GM12878 (cell line): ENCODE data around the gene SLC25A44. TPM values are rescaled to one million over a fixed set of nuclear protein-coding genes. Genes with fewer than 3 reads are reported as not detected.

Experiments
- ATAC-seq: fragments of 200-7000 bp; cut with Tn5 transposase; 3 replicates; pipeline ENCODE4 v1.9.1; 2020; ENCODE audit warnings: mild to moderate bottlenecking, moderate library complexity
- BruUV-seq: library from RNA; stranded (reverse); fragments of 400-500 nt; replicated peaks from 2 replicates; lab custom pipeline; 2021; lab: Mats Ljungman, UMichigan
- CTCF ChIA-PET: fragments of 300-600 bp; sonication (Branson Sonifier 250); formaldehyde crosslinking; extraction: SDS; loops from one replicate; lab custom pipeline; 2021; ENCODE audit warnings: inconsistent platforms; lab: Yijun Ruan, JAX
- POLR2A ChIA-PET: fragments of 350-600 bp; formaldehyde crosslinking; extraction: SDS; loops from one replicate; lab custom pipeline; 2021; ENCODE audit warnings: inconsistent platforms; lab: Charles Lee
- RAD21 ChIA-PET: fragments of 300-600 bp; sonication (Branson Sonifier 250); formaldehyde crosslinking; loops from one replicate; lab custom pipeline; 2023; ENCODE audit warnings: antibody characterized with exemption; ENCODE audit not compliant: unreplicated experiment; lab: Charles Lee
- SMC1A ChIA-PET: fragments of 300-600 bp; sonication (Branson Sonifier 250); formaldehyde crosslinking; loops from one replicate; lab custom pipeline; 2023; ENCODE audit not compliant: unreplicated experiment, uncharacterized antibody; lab: Charles Lee
- DNase-seq: peaks from one replicate; pipeline ENCODE4 v3.0.0-alpha.2; 2011; ENCODE audit warnings: low read depth, low spot score
- FAIRE-seq: peaks from 3 replicates; lab custom pipeline; 2011; peaks lifted over from hg19 to GRCh38; lab: Jason Lieb, UNC
- H2AFZ ChIP-seq: 2 replicates; pipeline ENCODE4 v1.6.0; 2011; ENCODE audit warnings: low read depth, low read length, control low read depth; ENCODE audit not compliant: control insufficient read depth
- H3K27ac ChIP-seq: 2 replicates; pipeline ENCODE4 v1.5.1; 2011; ENCODE audit warnings: control low read depth; ENCODE audit not compliant: control insufficient read depth, insufficient read depth
- H3K27me3 ChIP-seq, 2 experiments: replicated peaks in 1 of 2; 2 replicates each; pipeline versions ENCODE4 v1.6.0 to v1.6.1; 2011; ENCODE audit warnings: low read length in 1 of 2; ENCODE audit not compliant: control insufficient read depth in 2 of 2, insufficient read depth in 2 of 2
- H3K36me3 ChIP-seq, 2 experiments: 2 replicates each; pipeline ENCODE4 v1.5.1; 2011; ENCODE audit warnings: low read length in 1 of 2; ENCODE audit not compliant: control insufficient read depth in 2 of 2, insufficient read depth in 2 of 2
- H3K4me1 ChIP-seq: 2 replicates; pipeline ENCODE4 v1.6.1; 2011; ENCODE audit warnings: mild to moderate bottlenecking, low read length, moderate library complexity, mixed read lengths; ENCODE audit not compliant: control insufficient read depth, insufficient read depth
- H3K4me2 ChIP-seq: 2 replicates; pipeline ENCODE4 v1.6.0; 2011; ENCODE audit warnings: control low read depth; ENCODE audit not compliant: control insufficient read depth, insufficient read depth
- H3K4me3 ChIP-seq: fragments of 200-600 bp; sonication (generic); 2 replicates; pipeline ENCODE4 v1.5.1; 2016
- H3K79me2 ChIP-seq: 2 replicates; pipeline ENCODE4 v1.6.0; 2011; ENCODE audit warnings: low read length; ENCODE audit not compliant: control insufficient read depth, insufficient read depth
- H3K9ac ChIP-seq: 2 replicates; pipeline ENCODE4 v1.8.0; 2011; ENCODE audit warnings: low read length, control low read depth, mixed read lengths; ENCODE audit not compliant: control insufficient read depth, insufficient read depth
- H3K9me3 ChIP-seq: replicated peaks from 3 replicates; pipeline ENCODE4 v1.5.1; 2011; ENCODE audit warnings: mild to moderate bottlenecking, low read length; ENCODE audit not compliant: control insufficient read depth, insufficient read depth
- H4K20me1 ChIP-seq: 2 replicates; pipeline ENCODE4 v1.6.0; 2011; ENCODE audit not compliant: control insufficient read depth, insufficient read depth
- CUX1 ChIP-seq: IDR thresholded peaks from 2 replicates; pipeline ENCODE4 v1.6.1; 2012; ENCODE audit warnings: improper control_type of control experiment, low read depth, low read length; ENCODE audit not compliant: insufficient replicate concordance
- EED ChIP-seq: sonication (generic); IDR thresholded peaks from 2 replicates; pipeline ENCODE4 v1.6.1; 2016; ENCODE audit warnings: antibody characterized with exemption, low read depth
- EGR1 ChIP-seq, 2 experiments: IDR thresholded peaks; 1 replicate in 1 of 2; 2 replicates in 1 of 2; pipeline ENCODE4 v1.6.1; 2011 to 2012; ENCODE audit warnings: low read depth in 2 of 2, low read length in 2 of 2, borderline replicate concordance in 1 of 2, mild to moderate bottlenecking in 1 of 2, moderate library complexity in 1 of 2
- ESRRA ChIP-seq: IDR thresholded peaks from 2 replicates; pipeline ENCODE4 v1.6.1; 2012; ENCODE audit warnings: mild to moderate bottlenecking, low read length, improper control_type of control experiment
- HDAC2 ChIP-seq: fragments of 200-600 bp; sonication (generic); IDR thresholded peaks from 2 replicates; pipeline ENCODE4 v1.6.1; 2017
- MEF2B ChIP-seq: fragments of 450-650 bp; IDR thresholded peaks from 2 replicates; pipeline ENCODE4 v1.6.1; 2018; ENCODE audit warnings: mild to moderate bottlenecking, moderate library complexity; ENCODE audit not compliant: partially characterized antibody, poor library complexity, severe bottlenecking
- NR2C2 ChIP-seq: IDR thresholded peaks from 2 replicates; pipeline ENCODE4 v1.6.1; 2011; ENCODE audit warnings: borderline replicate concordance, low read depth; ENCODE audit not compliant: control insufficient read depth, insufficient read length
- RAD51 ChIP-seq: fragments of 450-650 bp; IDR thresholded peaks from 2 replicates; pipeline ENCODE4 v1.6.1; 2016; ENCODE audit warnings: moderate library complexity, mild to moderate bottlenecking, inconsistent platforms
- TBL1XR1 ChIP-seq: IDR thresholded peaks from 2 replicates; pipeline ENCODE4 v1.6.1; 2012; ENCODE audit warnings: low read depth, low read length, improper control_type of control experiment
- TCF7 ChIP-seq: IDR thresholded peaks from 2 replicates; pipeline ENCODE4 v1.6.1; 2014; ENCODE audit warnings: antibody characterized with exemption, borderline replicate concordance
- ZBTB4 ChIP-seq: fragments of 450-650 bp; formaldehyde crosslinking; IDR thresholded peaks from 2 replicates; pipeline ENCODE4 v1.4.0; 2022; ENCODE audit warnings: mild to moderate bottlenecking, moderate library complexity
- ZNF24 ChIP-seq: fragments of 450-650 bp; IDR thresholded peaks from 2 replicates; pipeline ENCODE4 v1.6.1; 2017; ENCODE audit warnings: antibody characterized with exemption, mild to moderate bottlenecking
- WGBS: methylation state at CpG from one replicate; pipeline ENCODE4 v1.1.6; 2016; ENCODE audit warnings: low lambda C conversion rate; ENCODE audit not compliant: insufficient replicate concordance, insufficient coverage; ENCODE audit errors: missing lambda C conversion rate; 5-methylcytosine and 5-hydroxymethylcytosine counted together
- in situ Hi-C: fragments of 300-500 bp; cut with MboI; formaldehyde crosslinking; loops from 9 replicates; pipeline ENCODE4 v1.14.3; 2018; ENCODE audit warnings: mixed read lengths
- intact Hi-C: fragments of 100-400 bp; cut with micrococcal nuclease; formaldehyde crosslinking; loops from one replicate; pipeline ENCODE4 v1.14.2; 2022; ENCODE audit not compliant: unreplicated experiment
- polyA plus RNA-seq, 11 experiments: library from polyadenylated mRNA; depleted of rRNA in 4 of 11; unstranded in 6 of 11; stranded (reverse) in 5 of 11; fragments of >200 nt; fragmentation: Nextera tagmentation in 4 of 11; fragmentation: Illumina TruSeq in 1 of 11; extraction: Ambion mirVana in 4 of 11; extraction: Trizol in 1 of 11; gene quantifications; 1 replicate in 1 of 11; 2 replicates in 10 of 11; pipeline versions ENCODE4 v1.2.1 to v1.2.3, GENCODE V29; 2011 to 2016; ENCODE audit warnings: inconsistent platforms in 2 of 11, missing spikeins in 2 of 11, low read depth in 1 of 11
- total RNA-seq, 4 experiments: library from RNA; depleted of rRNA in 3 of 4; stranded (reverse); fragments of >200 nt in 3 of 4; fragmentation: Illumina TruSeq in 1 of 4; extraction: Trizol in 1 of 4; gene quantifications; 2 replicates each; pipeline versions ENCODE4 v1.2.1 to v1.2.3, GENCODE V29; 2013 to 2021

Gene SLC25A44
- total and polyA plus RNA-seq, 10 of the 15 experiments (the other 5 are each of a cell fraction or from before 2014, with no cell fraction given), result 7.1 to 43.3 (median 30.4) TPM

GRCh38 chr1:156212833-156213643 is 19.1 kb downstream of the SLC25A44 start, which contains the start of gene PMF1:
TSS of gene PMF1 (plus strand) at chr1:156213007. CDS start at chr1:156213016, 9 bp downstream.
- CTCF ChIA-PET, result interaction anchor here (0.7 to 3.3 kb wide), 16 partner anchors 10 to 122 kb away, joined by 3 to 45 read pairs (median 4); partner anchors contain the start of gene SLC25A44
- H3K27ac ChIP-seq, result peak within 1 kb of the TSS; percentile 99
- H2AFZ ChIP-seq, result peak within 1 kb of the TSS; percentile 100
- H3K4me3 ChIP-seq, result peak within 1 kb of the TSS; percentile 96
- POLR2A ChIA-PET, result interaction anchor here (0.5 to 8.2 kb wide), 20 partner anchors 8 to 355 kb away, joined by 3 to 139 read pairs (median 4); partner anchors contain the start of genes CCT3, SEMA4A, SLC25A44 and SMG5
- WGBS, result under 1% methylated on average over 61 of the region's 61 CpGs
- DNase-seq (peak; percentile 88), FAIRE-seq (no peak), ATAC-seq (peak; percentile 99)
- SMC1A ChIA-PET, result interaction anchor here (0.5 to 4.7 kb wide), 15 partner anchors 10 to 87 kb away, joined by 3 to 50 read pairs (median 5); partner anchors contain the start of genes SEMA4A and SLC25A44
- no peaks in the 10 kb centered on the region for H4K20me1 ChIP-seq
- TSS peak; percentile 83 for BruUV-seq
- RAD21 ChIA-PET, result interaction anchor here (0.5 to 6.0 kb wide), 19 partner anchors 10 to 244 kb away, joined by 3 to 65 read pairs (median 4); partner anchors contain the start of genes SEMA4A, SLC25A44 and TMEM79
- no peaks in the 10 kb centered on the region for H3K9me3 ChIP-seq
- in situ Hi-C loops, result no loop called here
- peaks cover 20% of the 10 kb centered on the region for H3K79me2 ChIP-seq
- no peaks in the 10 kb centered on the region for H3K27me3 ChIP-seq
- peaks cover 10% of the 10 kb centered on the region for H3K4me1 ChIP-seq
- peaks cover 10 to 13% of the 10 kb centered on the region in 2 experiments for H3K36me3 ChIP-seq
- intact Hi-C loops, result no loop called here
- peak within 1 kb of the TSS; percentile 99 for H3K9ac ChIP-seq
- H3K4me2 ChIP-seq, result peak within 1 kb of the TSS; percentile 90
- TF ChIP-seq EGR1 (IDR thresholded peaks at IDR 0.05; ENCODE audit: borderline replicate concordance in 1 of 2, low read depth in 2 of 2, low read length in 2 of 2), result peak in 1 of 2 experiments; percentile 92; a peak in 2 of 3 replicates
- TF ChIP-seq EED, result peak; percentile 70
- TF ChIP-seq NR2C2, result no peak
- TF ChIP-seq ZNF24, result no peak
- no peak for TF ChIP-seq TCF7
- no peak for TF ChIP-seq RAD51
- no peak for TF ChIP-seq CUX1
- no peak for TF ChIP-seq ESRRA
- no peak for TF ChIP-seq ZBTB4 (CRISPR knock-in tag)
- no peak for TF ChIP-seq HDAC2
- TF ChIP-seq MEF2B, result peak; percentile 27
- no peak for TF ChIP-seq TBL1XR1
